ENCODE data around the gene RNF38.
"Not testable (repeated sequence)": the region's sequence is repeated elsewhere in the genome, so short reads cannot be mapped to it uniquely, and the experiment has no call there.

Gene RNF38

DNA sequence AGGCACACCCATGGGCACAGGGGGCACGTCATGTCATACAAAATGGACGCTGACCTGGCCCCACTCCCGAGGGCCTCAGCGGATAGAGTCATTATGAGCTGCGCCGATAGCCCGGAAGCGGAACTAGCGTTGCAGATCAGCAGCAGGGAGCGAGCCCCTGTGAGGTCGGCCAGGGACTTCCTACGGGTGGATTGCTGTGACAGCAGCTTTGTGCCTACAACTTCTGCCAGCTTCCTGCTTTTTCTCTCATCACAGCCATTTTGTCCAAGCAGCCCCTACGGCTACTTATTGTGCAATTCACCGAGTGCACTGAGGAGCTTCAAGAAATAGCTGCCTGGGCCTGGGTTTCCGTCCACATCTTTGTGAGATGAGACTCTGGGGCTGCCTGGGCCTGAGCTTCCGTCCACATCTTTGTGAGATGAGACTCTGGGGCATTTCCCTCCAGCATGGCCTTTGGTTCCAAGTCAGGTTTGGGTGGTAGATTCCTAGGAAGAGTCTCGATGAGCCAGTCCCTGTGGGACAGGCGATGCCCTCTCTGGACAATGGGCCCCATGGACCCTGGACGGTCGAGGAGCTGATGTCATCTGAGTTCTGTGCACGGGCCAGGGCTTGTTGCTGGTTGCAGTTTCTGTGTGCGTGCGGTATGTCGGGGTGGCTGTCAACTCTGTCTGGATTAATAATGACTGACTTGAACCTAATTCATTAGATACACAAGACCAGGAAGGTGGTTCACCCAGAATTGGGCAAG, 74.8 kb downstream of the RNF38 start:
- DNase-seq = no peak

DNA sequence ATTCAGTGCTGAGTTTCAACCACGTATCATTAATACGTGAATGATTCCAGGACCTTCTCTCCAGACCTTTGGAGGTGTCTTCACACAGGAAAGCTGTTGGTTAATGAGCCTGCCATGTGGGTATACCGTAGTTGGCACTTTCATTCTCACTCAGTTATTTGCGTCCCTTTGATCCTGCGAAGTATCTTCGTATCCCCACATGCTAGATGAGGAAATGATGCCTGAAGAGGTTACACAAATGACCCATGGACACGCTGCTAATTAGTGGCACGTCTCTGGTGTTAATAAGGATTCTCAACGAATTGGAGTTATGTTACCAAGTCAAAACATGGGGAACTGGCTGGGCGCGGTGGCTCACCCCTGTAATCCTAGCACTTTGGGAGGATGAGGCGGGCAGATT, 76.1 kb downstream of the RNF38 start:
- DNase-seq = no peak

DNA sequence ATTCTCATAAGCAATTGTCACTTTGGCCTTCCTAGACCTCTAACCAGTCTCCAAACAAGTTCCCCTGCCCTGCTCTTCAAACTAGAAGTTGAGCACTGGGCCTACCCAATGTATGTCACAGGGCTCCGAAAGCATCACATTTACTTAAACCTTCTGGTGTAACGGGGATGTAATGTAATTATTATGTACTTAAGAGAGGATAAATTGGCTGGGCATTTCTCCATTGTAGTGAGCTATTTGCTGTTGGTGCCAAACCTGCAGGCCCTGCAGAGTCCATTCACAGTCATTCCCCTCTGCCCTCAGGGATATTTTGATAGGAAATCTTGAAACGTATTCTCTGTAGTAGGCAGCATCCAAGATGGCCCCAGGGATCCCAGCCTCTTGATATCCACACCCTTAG, 77.6 kb downstream of the RNF38 start:
- no peak for DNase-seq

DNA sequence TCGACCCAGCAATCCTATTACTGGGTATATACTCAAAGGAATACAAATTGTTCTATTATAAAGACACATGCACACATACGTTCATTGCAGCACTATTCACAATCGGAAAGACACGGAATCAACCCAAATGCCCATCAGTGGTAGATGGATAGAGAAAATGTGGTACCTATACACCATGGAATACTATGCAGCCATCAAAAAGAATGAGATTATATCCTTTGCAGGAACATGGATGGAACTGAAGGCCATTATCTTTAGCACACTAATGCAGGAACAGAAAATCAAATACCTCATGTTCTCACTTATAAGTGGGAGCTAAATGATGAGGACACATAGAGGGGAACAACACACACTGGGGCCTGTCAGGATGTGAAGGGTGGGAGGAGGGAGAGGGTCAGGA, 78.2 kb downstream of the RNF38 start:
- not testable (repeated sequence) for DNase-seq

DNA sequence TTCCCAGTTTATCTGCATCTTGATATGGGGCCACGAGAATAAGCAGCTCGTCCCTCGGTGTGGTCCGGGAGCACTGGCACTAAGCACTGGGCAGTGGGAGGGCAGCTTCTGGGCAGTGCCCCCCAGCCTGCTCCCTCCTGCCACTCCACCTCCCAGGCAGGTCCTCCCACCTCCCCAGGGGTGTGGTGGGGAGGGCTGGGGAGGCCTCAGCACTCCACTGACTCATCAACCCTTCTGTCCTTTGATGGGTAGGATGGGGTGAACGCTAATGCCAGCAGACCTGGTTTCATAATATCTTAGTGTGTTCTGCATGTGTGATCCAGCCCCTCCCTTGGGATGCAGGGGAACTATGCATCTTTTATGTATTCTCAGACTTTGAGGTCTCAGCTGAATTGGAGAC, 79.6 kb downstream of the RNF38 start:
- no peak for DNase-seq

DNA sequence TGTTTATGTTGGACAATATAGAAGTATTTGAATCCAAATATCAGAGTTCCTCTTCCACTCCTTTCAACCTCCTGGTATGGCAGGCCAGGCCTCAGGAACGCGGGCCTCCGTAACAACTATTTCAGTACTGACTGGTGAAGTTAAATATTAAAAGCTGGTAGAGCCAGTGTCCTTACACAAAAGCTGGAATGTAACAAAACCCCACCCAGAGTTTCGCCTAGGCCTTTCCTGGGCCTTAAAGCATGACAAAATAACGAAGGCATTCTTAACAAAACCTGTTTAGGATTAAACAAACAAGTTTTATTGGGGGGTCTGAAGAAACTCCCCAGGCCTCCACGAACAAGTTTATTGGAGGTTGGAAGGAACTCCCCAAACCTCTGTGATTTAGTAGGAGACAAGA, 80.3 kb downstream of the RNF38 start:
- DNase-seq = no peak

DNA sequence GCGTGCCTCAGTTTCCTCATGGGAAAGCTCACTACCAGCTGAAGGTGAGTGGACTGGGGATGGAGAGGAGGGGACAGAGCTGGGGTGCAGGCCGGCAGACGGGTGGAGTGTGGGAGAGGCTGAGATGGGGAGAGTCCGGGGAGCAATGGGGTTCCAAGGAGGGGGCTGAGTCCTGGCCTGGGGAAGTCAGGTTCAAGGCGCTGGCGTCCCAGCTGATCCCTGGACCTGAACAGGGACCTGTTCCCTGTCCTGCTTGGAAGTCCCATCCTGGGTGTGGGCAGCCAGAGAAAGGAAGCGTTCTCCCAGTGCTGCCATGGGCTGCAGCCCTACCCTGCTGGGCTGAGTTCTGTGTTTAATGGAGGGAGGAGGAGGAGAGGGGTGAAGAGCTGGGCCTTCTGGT, 80.9 kb downstream of the RNF38 start:
- DNase-seq = no peak

DNA sequence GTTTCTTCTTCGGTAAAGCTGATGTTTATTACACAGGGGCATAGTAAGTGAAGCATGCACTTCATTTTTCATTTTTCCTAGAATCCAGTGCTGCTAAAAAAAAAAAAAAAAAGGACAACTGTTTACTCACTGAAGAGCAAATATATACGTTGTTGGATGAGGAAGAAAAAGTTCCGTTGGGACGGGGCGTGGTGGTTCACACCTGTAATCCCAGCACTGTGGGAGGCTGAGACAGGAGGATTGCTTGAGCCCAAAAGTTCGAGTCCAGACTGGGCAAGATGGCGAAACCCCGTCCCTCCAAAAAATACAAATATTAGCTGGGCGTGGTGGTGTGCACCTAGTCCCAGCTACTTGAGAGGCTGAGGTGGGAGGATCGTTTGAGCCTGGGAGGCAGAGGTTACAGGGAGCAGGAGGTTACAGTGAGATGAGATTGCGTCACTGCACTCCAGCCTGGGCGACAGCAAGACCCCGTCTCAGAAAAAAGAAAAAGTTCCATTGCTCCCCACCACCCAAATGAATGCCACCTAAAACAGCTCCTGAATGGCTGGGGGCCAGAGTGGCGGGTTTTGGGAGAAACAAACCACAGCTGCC, 81.8 kb downstream of the RNF38 start:
- no peak for DNase-seq

DNA sequence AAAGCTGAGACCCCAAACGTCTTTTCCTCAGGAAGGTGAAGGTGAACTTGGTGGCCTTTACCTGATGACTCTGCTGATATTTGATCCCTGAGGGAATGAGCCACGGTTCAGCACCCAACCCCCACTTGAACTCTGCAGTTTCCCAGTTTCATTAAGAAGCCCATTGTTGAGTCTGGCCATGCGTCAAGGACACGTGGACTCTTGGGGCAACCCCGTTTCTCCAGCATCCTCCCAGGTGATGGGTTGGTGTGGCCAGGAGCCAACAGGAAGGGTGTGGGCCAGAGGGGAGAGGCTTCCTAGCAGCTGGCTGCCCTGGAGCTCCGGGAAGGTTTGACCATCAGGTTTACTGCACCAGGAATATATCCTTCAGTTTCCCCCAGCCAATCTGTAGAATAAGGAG, 82.3 kb downstream of the RNF38 start:
- no peak for DNase-seq

DNA sequence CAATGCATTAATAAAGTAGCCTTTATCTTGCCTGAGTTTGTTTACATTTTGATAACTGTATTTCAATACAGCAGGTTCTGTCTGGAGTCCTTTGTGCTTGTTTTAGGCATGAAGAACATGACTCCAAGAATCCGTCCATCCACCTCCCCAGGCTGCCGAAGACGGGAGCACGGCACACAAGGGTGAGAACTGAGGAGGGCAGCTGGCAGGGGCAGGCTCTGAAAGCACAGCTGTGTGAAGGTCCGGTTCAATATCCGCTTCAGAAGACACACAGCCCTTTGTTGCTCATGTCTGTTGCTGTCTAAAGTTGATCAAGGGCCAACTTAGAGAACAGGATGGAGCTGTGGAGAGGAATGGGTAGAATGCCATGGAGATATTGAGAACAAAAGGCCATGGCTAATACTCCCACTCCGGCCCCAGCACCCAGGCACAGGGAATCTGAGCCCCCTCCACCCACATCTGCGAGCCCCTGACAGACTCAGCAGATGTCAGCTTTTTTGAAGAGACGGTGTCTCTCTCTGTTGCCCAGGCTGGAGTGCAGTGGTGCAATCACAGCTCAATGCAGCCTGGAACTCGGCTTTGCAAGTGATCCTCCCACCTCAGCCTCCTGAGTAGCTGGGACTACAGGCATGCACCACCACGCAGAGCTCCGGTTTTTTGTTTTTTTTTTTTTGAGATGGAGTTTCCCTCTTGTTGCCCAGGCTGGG, 83.3 kb downstream of the RNF38 start:
- DNase-seq = no peak

DNA sequence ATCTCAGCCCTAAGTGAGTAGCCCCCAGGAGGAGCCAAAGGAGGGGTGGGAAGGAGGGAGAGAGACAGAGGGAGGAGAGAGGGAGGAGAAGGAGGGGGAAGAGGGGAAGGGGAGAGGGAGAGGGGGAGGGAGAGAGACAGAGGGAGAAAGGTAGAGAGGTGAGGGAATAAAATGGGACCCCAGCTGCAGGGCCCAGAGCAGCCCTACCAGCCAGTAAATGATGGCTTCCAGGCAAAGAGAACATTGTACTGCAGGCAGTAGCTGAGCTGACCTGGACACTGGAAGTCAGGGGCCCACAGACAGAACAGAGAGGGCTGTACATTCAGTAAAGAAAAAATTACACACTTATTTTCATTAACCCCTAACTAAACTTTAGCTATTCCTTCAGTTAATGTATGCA, 84.0 kb downstream of the RNF38 start:
- no peak for DNase-seq

DNA sequence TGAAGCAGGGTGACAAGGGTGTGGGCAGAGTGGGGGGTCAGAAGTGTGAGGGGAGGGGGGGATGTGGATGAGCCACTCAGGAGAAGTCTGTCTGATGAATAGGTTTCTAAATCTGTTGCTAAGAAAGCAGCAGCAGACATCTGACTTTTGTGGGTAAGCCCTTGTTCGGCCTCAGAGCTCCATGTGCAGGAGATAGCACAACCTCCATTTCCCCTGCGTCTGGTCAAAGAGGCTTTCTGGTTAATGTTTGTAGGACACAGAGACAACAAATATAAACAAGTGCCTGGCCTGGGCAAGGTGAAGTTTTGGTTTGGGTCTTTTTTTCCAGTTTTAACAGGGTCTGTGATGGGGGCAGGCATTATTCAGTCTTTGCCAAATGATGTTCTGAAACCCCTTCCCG, 84.8 kb downstream of the RNF38 start:
- no peak for DNase-seq

DNA sequence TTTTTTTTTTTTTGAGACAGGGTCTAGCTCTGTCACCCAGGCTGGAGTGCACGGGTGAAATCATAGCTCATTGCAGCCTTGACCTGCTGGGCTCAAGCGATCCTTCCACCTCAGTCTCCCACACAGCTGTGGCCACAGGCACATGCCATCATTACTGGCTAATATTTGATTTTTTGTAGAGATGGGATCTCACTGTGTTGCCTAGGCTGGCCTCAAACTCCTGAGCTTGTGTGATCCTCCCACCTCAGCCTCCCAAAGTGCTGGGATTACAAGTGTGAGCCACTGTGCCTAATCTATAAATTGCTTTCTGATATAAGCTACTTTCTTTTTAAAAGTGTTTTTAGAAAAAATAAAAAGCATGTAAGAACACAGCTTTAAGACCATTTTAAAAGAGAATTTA, 85.3 kb downstream of the RNF38 start:
- DNase-seq = no peak

DNA sequence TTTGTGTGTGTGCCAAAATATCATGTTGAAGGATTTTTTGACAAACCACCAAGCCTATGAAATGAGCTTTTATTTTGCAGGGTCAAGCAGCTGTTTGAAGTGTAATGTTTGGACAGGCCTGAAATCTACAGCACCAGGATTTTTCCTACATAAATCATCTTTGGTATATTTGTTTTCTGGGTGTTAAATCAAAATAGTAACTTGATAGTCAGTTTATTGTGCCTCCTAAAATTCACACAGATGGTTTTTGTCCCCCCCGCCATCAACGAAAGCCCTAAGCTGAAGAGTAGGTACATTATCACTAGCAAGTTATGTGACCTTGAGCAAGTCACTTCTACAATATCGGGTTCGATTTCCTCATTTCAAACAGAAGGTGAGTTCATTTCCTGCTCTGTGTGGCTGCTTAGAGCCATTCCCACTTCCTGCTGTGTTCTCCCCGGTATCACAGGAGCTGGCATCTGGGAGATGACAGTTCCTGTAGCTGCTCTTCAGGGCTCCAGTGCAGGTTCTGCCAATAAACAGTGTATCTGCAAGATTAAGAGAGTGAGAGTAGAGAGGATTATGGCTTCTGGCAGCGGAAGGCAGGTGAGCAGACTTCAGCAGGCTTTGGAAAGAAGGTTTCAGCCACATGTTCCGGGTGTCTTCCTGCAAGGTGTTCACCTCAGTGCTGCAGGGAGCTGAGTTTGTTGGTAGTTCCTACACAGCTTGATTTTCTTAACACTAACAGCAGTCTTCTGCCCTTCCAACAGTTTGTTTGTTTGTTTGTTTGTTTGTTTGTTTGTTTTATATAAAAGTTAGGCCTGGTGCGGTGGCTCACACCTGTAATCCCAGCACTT, 93.4 kb downstream of the RNF38 start:
- DNase-seq = no peak

DNA sequence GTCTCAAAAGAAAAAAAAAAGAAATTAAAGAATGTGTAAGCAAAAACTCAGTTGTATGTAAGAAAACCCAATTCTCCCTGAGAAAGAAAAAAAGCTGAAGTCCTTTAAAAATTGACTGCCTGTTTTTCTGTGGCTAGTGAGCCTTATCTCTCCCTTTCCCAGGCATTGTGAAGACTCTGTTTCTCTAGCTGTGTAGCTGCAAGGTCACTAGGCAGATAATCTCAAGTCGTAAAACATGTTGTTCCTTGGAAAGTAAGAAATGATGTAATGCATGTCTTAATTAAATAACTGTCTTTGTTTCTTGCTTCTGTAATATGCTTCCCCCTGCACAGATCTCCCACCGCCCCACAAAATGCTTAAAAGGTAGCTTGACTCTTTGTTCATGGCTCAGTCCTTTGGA, 95.7 kb downstream of the RNF38 start:
- DNase-seq = not testable (repeated sequence)

DNA sequence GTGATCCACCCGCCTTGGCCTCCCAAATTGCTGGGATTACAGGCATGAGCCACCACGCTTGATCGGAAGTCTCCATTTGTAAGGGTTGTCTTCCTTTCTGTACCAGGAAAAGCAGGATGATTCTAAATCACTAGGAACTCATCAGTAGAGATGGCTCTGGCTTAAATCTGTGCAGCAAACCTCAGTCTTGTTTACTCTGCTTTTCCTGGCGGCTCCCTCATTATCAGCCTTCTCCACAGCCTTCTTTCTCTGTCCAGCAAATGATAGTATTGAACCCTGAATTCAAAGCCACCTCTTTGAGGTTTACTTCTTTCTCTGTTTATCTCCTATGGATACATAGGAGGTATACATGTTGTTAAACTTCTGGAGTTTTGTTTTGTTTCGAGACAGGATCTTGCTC, 98.8 kb downstream of the RNF38 start:
- DNase-seq = no peak

DNA sequence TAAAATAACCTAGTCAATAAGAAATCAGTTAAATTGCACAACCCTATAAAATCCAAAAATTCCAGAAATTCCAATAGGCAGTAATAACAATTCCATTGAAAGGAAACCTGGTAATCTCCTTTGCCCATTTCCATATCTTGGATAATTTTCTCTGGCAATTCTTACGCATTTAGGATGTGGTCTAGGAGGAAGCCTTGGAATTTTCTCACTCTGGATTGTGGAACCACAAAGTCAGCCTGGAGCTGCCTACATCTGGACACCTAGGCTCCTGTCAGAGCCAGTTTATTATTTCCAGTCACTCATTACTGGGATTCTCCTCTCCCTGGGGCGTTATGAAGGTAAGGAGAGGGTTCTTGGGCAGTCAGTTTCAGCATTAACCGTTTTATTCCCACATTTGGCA, 101.5 kb downstream of the RNF38 start:
- no peak for DNase-seq

DNA sequence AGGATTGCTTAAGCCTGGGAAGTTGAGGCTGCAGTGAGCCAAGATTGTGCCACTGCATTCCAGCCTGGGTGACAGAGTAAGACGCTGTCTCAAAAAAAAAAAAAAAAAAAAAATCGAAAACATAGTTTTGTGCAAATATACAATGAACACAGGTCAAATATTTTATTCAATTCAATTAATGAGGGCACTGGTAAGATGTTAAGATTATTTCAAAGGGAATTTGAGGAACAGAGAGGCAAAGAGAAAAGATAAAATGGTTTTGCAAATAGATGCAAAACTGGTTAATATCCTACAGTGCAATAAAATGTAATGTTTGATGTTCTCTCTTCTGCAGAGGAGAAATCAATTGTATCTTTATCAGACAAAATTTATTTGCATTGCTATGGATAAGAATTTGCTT, 102.3 kb downstream of the RNF38 start:
- DNase-seq = no peak

DNA sequence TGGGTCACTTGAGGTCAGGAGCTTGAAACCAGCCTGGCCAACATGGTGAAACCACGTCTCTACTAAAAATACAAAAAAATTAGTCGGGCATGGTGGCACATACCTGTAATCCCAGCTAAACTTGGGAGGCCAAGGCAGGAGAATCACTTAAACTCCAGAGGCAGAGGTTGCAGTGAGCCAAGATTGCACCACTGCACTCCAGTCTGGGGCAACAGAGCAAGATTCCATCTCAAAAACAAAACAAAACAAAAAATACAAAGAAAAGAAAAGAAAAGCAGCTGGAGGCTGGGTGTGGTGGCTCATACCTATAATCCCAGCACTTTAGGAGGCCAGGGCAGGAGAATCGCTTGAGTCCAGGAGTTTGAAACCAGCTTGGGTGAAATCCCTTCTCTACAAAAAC, 105.1 kb downstream of the RNF38 start:
- DNase-seq = not testable (repeated sequence)

DNA sequence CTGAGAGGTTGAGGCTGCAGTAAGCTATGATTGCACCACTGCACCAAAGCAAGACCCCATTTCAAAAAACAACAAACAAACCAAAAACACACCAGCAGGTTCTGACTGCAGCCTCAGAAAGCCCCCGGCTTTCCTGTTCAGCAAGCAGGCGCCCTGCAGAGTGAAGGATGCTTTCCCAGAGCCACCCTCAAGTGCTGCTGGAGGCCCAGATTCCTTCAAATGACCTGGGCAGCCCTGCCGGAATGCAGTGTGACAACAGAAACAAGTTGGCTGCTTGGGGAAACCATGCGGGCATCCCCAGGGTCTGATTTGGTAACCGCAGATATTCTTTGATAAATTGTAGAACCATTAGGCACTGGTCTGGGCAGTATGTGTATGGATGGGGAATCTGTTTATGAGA, 106.2 kb downstream of the RNF38 start:
- no peak for DNase-seq

DNA sequence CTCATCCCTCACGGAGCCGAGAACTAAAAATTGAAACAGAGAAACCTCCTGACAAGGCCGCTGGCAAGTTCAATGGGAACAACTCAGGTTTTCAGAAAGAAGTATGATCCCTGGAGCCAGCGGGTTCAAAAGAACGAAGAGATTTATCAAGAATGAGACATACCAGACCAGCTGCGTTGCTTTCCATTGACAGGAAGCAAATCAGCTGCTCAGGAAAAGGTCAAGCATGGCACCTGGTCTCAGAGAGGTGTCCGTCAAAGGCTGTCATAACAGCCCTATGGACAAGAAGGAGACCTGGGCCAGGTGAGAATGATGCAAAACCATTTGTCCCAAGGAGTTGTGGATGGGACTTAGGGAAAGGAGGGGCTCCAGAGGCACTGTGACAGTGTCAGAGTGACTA, 106.9 kb downstream of the RNF38 start:
- DNase-seq = no peak

DNA sequence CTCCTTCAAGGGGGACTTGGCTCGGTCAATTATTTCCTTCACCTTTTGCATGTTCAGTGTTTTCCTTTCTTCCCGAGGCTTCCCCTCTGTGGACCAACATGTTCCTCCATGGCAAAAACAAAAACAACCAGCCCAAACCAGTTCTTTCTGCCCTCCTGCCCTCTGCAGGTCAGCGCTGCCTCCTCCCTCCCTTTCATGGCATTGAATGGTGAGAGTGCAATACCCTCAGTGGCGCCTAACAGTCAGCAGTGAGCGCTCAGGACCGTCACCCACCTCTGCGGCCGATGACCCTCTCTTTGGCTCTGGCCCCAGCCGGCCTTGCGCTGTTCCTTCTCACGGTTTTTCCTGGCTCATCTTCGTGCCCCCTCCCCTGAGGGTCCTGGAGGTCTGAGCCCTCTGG, 107.4 kb downstream of the RNF38 start:
- DNase-seq = no peak

DNA sequence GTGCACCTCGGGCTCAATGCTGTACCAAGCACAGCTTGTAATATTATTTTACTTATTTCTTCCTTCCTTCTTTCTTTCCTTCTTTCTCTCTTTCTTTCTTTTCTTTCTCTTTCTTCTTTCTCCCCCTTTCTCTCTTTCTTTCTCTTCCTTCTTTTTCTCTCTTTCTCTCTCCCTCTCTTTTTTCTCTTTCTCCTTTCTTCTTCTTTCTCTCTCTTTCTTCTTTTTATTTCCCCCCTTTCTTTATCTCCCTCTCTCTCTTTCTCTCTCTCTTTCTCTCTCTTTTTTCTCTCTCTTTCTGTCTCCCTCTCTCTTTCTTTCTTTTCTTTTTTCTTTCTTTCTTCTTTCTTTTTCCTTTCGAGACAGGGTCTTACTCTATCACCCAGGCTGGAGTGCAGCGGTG, 109.1 kb downstream of the RNF38 start:
- no peak for DNase-seq
